Measurements from ENCODE around the gene LILRB5.

DNA sequence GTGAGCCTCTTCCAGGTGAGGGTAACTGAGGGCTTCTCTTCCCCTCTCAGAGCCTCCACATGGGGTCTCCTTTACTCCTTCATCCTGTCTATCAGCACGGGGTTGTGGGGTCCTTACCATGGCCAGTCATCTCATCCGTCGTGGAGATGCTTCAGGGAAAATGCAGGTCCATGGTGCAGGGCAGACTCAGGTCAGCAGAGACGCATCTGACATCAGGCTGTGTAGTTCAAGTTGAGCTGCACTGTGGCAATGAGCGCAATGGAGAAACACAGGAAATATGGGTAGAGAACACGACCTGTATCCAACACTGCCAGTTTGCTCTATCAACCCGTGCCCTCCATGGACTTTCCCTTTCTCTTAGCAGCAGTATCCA, 42.0 kb upstream of the LILRB5 start:
- TF ChIP-seq GATA3 (IDR thresholded peaks at IDR 0.05; ENCODE audit: low read depth, low read length) (no peak), GATA2 (IDR thresholded peaks at IDR 0.05; ENCODE audit: low read depth, low read length) (no peak)

Measured in SH-SY5Y (cell line).